ENCODE measurements around the gene AEBP1.

GRCh38 chr7:44131173-44132029, 27.3 kb downstream of the AEBP1 start:
- TF ChIP-seq CTCF (IDR thresholded peaks at IDR 0.05; ENCODE audit: insufficient read depth, low read depth, low read length) (no peak), EZH2 (IDR thresholded peaks at IDR 0.05; ENCODE audit: insufficient read depth, low read length) (no peak)

Data from astrocyte (in vitro differentiated cells and primary cell).